DMS153 (cell line): Measurements from ENCODE around the gene CNTNAP2.
"Not testable (repeated sequence)": the region's sequence is repeated elsewhere in the genome, so short reads cannot be mapped to it uniquely, and the experiment has no call there.

Experiments
- DNase-seq: peaks from one replicate; lab custom pipeline; 2025; lab: John Stamatoyannopoulos, UW

The CNTNAP2 gene

GRCh38 chr7:147567043-147567442 is 1450.4 kb downstream of the CNTNAP2 start:
- no peak for DNase-seq

- DNase-seq, result no peak
These were observed 1452.7 kb downstream of the CNTNAP2 start for GRCh38 chr7:147569116-147569913.

GRCh38 chr7:147570390-147570789 is 1453.8 kb downstream of the CNTNAP2 start:
- DNase-seq, result no peak

GRCh38 chr7:147571436-147572185 is 1455.0 kb downstream of the CNTNAP2 start:
- DNase-seq, result no peak

GRCh38 chr7:147578196-147578595 is 1461.6 kb downstream of the CNTNAP2 start:
- no peak for DNase-seq

GRCh38 chr7:147579148-147579547 is 1462.5 kb downstream of the CNTNAP2 start:
- DNase-seq, result no peak

- no peak for DNase-seq
These were observed 1468.2 kb downstream of the CNTNAP2 start for GRCh38 chr7:147584771-147585193.

GRCh38 chr7:147586110-147586509 is 1469.5 kb downstream of the CNTNAP2 start:
- DNase-seq, result no peak

GRCh38 chr7:147586526-147586925 is 1469.9 kb downstream of the CNTNAP2 start:
- no peak for DNase-seq

- no peak for DNase-seq
These were observed 1476.9 kb downstream of the CNTNAP2 start for GRCh38 chr7:147593271-147594057.

- DNase-seq, result no peak
These were observed 1478.4 kb downstream of the CNTNAP2 start for GRCh38 chr7:147595042-147595441.

GRCh38 chr7:147598687-147599086 is 1482.1 kb downstream of the CNTNAP2 start:
- not testable (repeated sequence) for DNase-seq

GRCh38 chr7:147605323-147605722 is 1488.7 kb downstream of the CNTNAP2 start:
- DNase-seq, result no peak

GRCh38 chr7:147607157-147607800 is 1490.7 kb downstream of the CNTNAP2 start:
- DNase-seq, result no peak

- DNase-seq, result no peak
These were observed 1494.8 kb downstream of the CNTNAP2 start for GRCh38 chr7:147611431-147611830.

- DNase-seq, result no peak
These were observed 1518.7 kb downstream of the CNTNAP2 start for GRCh38 chr7:147635288-147635687.

- DNase-seq, result no peak
These were observed 1520.0 kb downstream of the CNTNAP2 start for GRCh38 chr7:147636553-147636952.

- no peak for DNase-seq
These were observed 1522.0 kb downstream of the CNTNAP2 start for GRCh38 chr7:147638566-147638965.

- no peak for DNase-seq
These were observed 1522.4 kb downstream of the CNTNAP2 start for GRCh38 chr7:147639037-147639436.

- DNase-seq, result no peak
These were observed 1523.2 kb downstream of the CNTNAP2 start for GRCh38 chr7:147639751-147640150.

- no peak for DNase-seq
These were observed 1524.2 kb downstream of the CNTNAP2 start for GRCh38 chr7:147640821-147641220.

- DNase-seq, result no peak
These were observed 1530.0 kb downstream of the CNTNAP2 start for GRCh38 chr7:147646568-147646967.
